Liver (tissue), 9 donors: ENCODE results near the gene CNN1. TPM values are rescaled to one million over a fixed set of nuclear protein-coding genes. Genes with fewer than 3 reads are reported as not detected.

ENCODE experiments used
- DNase-seq: peaks from one replicate; pipeline ENCODE4 v3.0.0-alpha.2; 2017; ENCODE audit warnings: low spot score
- H3K27ac ChIP-seq, 2 donors: one replicate each; pipeline ENCODE4 v1.7.0; 2013; ENCODE audit warnings: inconsistent platforms in 2 of 2, low read length in 2 of 2, control low read depth in 1 of 2, low read depth in 1 of 2, mild to moderate bottlenecking in 1 of 2
- H3K27me3 ChIP-seq, 4 donors: one replicate each; pipeline versions ENCODE4 v1.6.1 to v1.7.0; 2013; ENCODE audit warnings: low read length in 3 of 4, inconsistent platforms in 1 of 4, mild to moderate bottlenecking in 1 of 4, moderate library complexity in 1 of 4; ENCODE audit not compliant: control insufficient read depth in 4 of 4, insufficient read depth in 4 of 4
- H3K36me3 ChIP-seq, 4 donors: one replicate each; pipeline versions ENCODE4 v1.6.1 to v1.7.0; 2013; ENCODE audit warnings: low read length in 3 of 4, mild to moderate bottlenecking in 3 of 4, low read depth in 1 of 4, moderate library complexity in 1 of 4; ENCODE audit not compliant: control insufficient read depth in 4 of 4, insufficient read depth in 3 of 4
- H3K4me1 ChIP-seq, 4 donors: one replicate each; pipeline versions ENCODE4 v1.6.1 to v1.7.0; 2013; ENCODE audit warnings: low read length in 3 of 4, mild to moderate bottlenecking in 3 of 4, moderate library complexity in 1 of 4; ENCODE audit not compliant: control insufficient read depth in 4 of 4, insufficient read depth in 4 of 4
- H3K4me3 ChIP-seq, 3 donors: one replicate each; pipeline versions ENCODE4 v1.6.1 to v1.7.0; 2013; ENCODE audit warnings: low read length in 3 of 3, control low read depth in 1 of 3, low read depth in 1 of 3, mild to moderate bottlenecking in 1 of 3
- H3K9ac ChIP-seq, 2 donors: one replicate each; pipeline ENCODE4 v1.7.0; 2013; ENCODE audit warnings: low read length in 2 of 2, mild to moderate bottlenecking in 2 of 2, moderate library complexity in 2 of 2, control low read depth in 1 of 2, low read depth in 1 of 2
- H3K9me3 ChIP-seq, 4 donors: one replicate each; pipeline versions ENCODE4 v1.6.1 to v1.7.0; 2013; ENCODE audit warnings: low read length in 3 of 4; ENCODE audit not compliant: control insufficient read depth in 4 of 4
- EGR1 ChIP-seq, 2 donors: IDR thresholded peaks; 2 replicates each; pipeline ENCODE4 v1.6.1; 2016 to 2018; ENCODE audit warnings: antibody characterized with exemption in 2 of 2, low read depth in 2 of 2
- FOXA1 ChIP-seq: IDR thresholded peaks from 2 replicates; pipeline ENCODE4 v1.6.1; 2016; ENCODE audit warnings: antibody characterized with exemption
- HNF4A ChIP-seq, 2 donors: conservative IDR thresholded peaks; 2 replicates each; pipeline ENCODE4 v1.6.1; 2016; ENCODE audit warnings: antibody characterized with exemption in 2 of 2, mild to moderate bottlenecking in 2 of 2
- HNF4G ChIP-seq: IDR thresholded peaks from 2 replicates; pipeline ENCODE4 v1.6.1; 2016; ENCODE audit warnings: antibody characterized with exemption
- JUND ChIP-seq, 2 donors: IDR thresholded peaks; 2 replicates each; pipeline ENCODE4 v1.6.1; 2016; ENCODE audit warnings: antibody characterized with exemption in 2 of 2
- MAX ChIP-seq: IDR thresholded peaks from 2 replicates; pipeline ENCODE4 v1.6.1; 2016; ENCODE audit warnings: antibody characterized with exemption
- NR2F2 ChIP-seq: IDR thresholded peaks from 2 replicates; pipeline ENCODE4 v1.6.1; 2016; ENCODE audit warnings: antibody characterized with exemption
- RAD21 ChIP-seq, 2 donors: IDR thresholded peaks; 2 replicates each; pipeline ENCODE4 v1.6.1; 2016; ENCODE audit warnings: antibody characterized with exemption in 2 of 2, mild to moderate bottlenecking in 2 of 2
- REST ChIP-seq: IDR thresholded peaks from 2 replicates; pipeline ENCODE4 v1.6.1; 2016; ENCODE audit warnings: antibody characterized with exemption, mild to moderate bottlenecking
- RXRA ChIP-seq, 2 donors: IDR thresholded peaks; 2 replicates each; pipeline ENCODE4 v1.6.1; 2017 to 2018; ENCODE audit warnings: antibody characterized with exemption in 2 of 2, mild to moderate bottlenecking in 1 of 2
- SP1 ChIP-seq: IDR thresholded peaks from 2 replicates; pipeline ENCODE4 v1.6.1; 2018; ENCODE audit warnings: antibody characterized with exemption, mild to moderate bottlenecking
- YY1 ChIP-seq: IDR thresholded peaks from 2 replicates; pipeline ENCODE4 v1.6.1; 2016; ENCODE audit warnings: antibody characterized with exemption, mild to moderate bottlenecking
- ZBTB33 ChIP-seq: IDR thresholded peaks from 2 replicates; pipeline ENCODE4 v1.6.1; 2016; ENCODE audit warnings: antibody characterized with exemption
- WGBS: extraction: QIAGEN DNeasy Blood & Tissue Kit; methylation state at CpG from one replicate; pipeline ENCODE4 v1.1.7; 2013; 5-methylcytosine and 5-hydroxymethylcytosine counted together
- polyA plus RNA-seq, 2 donors: library from polyadenylated mRNA; stranded (reverse) in 1 of 2; unstranded in 1 of 2; fragments of 200-250 nt in 1 of 2; fragments of >200 nt in 1 of 2; fragmentation: Nextera tagmentation in 1 of 2; extraction: Ambion mirVana in 1 of 2; gene quantifications; one replicate each; pipeline versions ENCODE4 v1.2.1 to v1.2.3, GENCODE V29; 2013 to 2015
- total RNA-seq, 2 donors: library from RNA; depleted of rRNA; stranded (reverse); fragments of >200 nt; gene quantifications; one replicate each; pipeline ENCODE4 v1.2.3, GENCODE V29; 2014
- TF ChIP-seq, protein P1 (sequence below): fragments of 150-350 bp; IDR thresholded peaks from 2 replicates; pipeline ENCODE4 v1.5.1; 2017; ENCODE audit warnings: improper control_type of control experiment, low read depth, low read length; ENCODE audit not compliant: missing input control
- donor health status: healthy.
- donor health status: healthy.
- donor health status: healthy.
- donor health status: healthy.
- donor health status: healthy.

The CNN1 gene
- total and polyA plus RNA-seq, 4 donors: 0.09 to 5.9 (median 2.2) TPM

GRCh38 chr19:11504502-11505031 is 34.1 kb upstream of the CNN1 start:
- Histone ChIP-seq H3K4me3 (peak overlapping the region in 2 of 3 donors; percentile 56 to 81), H3K9ac (no peak overlapping the region), H3K27me3 (no peaks in the 10 kb centered on the region), H3K9me3 (no peaks in the 10 kb centered on the region), H3K4me1 (peaks cover 5 to 14% (median 12%) of the 10 kb centered on the region in 4 donors), H3K27ac (peak overlapping the region; percentile 98 to 99), H3K36me3 (no peaks in the 10 kb centered on the region)
- WGBS: 59% methylated on average over 7 of the region's 7 CpGs
- DNase-seq: no peak
- TF ChIP-seq HNF4A (conservative IDR thresholded peaks at IDR 0.05) (no peak), JUND (IDR thresholded peaks at IDR 0.05) (no peak), REST (no peak), YY1 (no peak), MAX (no peak), EGR1 (IDR thresholded peaks at IDR 0.05; ENCODE audit: low read depth in 2 of 2) (no peak)

DNA sequence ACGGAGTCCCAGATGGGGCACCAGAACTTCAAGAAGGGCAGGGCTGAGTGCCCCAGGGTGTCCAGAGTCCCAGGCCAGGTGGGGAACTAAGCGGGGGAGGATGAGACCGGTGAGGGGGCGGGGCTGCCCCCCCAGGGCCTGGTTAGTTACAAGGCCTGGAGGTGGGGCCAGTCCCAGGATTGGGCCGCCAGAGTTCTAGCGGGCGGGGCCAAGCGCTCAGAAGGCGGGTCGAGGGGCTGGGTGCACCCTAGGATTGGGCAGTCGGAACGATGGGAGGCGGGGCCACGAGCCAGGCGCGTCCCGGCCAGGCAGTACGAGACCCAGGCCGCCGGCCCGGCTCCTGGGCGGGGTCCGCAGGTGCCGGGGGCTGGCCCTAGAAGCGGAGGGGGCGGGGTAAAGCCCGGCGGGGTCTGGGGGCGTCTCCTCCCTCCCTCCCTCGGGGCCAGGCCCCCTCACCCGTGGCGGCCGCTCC is 33.6 kb upstream of the CNN1 start:
- peaks cover 5 to 14% (median 12%) of the 10 kb centered on the region in 4 donors for H3K4me1 ChIP-seq
- H3K4me3 ChIP-seq: peak overlapping the region; percentile 72 to 90 (median 81)
- H3K9me3 ChIP-seq: no peaks in the 10 kb centered on the region
- no peaks in the 10 kb centered on the region for H3K36me3 ChIP-seq
- no peaks in the 10 kb centered on the region for H3K27me3 ChIP-seq
- H3K27ac ChIP-seq: peak overlapping the region; percentile 98 to 99
- DNase-seq: peak; percentile 97
- WGBS: 1% methylated on average over 33 of the region's 33 CpGs
- TF ChIP-seq RAD21 (IDR thresholded peaks at IDR 0.05) (no peak), SP1 (peak; percentile 58), REST (no peak), HNF4G (no peak), FOXA1 (no peak), YY1 (no peak), NR2F2 (no peak), RXRA (IDR thresholded peaks at IDR 0.05) (no peak), ZBTB33 (no peak), JUND (IDR thresholded peaks at IDR 0.05) (no peak), EGR1 (IDR thresholded peaks at IDR 0.05; ENCODE audit: low read depth in 2 of 2) (peak; percentile 52 to 60)
- TF ChIP-seq, protein P1, sequence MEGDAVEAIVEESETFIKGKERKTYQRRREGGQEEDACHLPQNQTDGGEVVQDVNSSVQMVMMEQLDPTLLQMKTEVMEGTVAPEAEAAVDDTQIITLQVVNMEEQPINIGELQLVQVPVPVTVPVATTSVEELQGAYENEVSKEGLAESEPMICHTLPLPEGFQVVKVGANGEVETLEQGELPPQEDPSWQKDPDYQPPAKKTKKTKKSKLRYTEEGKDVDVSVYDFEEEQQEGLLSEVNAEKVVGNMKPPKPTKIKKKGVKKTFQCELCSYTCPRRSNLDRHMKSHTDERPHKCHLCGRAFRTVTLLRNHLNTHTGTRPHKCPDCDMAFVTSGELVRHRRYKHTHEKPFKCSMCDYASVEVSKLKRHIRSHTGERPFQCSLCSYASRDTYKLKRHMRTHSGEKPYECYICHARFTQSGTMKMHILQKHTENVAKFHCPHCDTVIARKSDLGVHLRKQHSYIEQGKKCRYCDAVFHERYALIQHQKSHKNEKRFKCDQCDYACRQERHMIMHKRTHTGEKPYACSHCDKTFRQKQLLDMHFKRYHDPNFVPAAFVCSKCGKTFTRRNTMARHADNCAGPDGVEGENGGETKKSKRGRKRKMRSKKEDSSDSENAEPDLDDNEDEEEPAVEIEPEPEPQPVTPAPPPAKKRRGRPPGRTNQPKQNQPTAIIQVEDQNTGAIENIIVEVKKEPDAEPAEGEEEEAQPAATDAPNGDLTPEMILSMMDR: no peak
- H3K9ac ChIP-seq: peak overlapping the region in 1 of 2 donors; percentile 74
